ENCODE results near the gene CEBPB.

GRCh38 chr20:50238081-50238800, 47.6 kb downstream of the CEBPB start:
- TF ChIP-seq CTCF (IDR thresholded peaks at IDR 0.05) (no peak), POLR2A (IDR thresholded peaks at IDR 0.05) (no peak)

Measured in heart left ventricle (tissue), 13 donors.